ENCODE data around the gene SEMA3E.
"Not testable (repeated sequence)": the region's sequence is repeated elsewhere in the genome, so short reads cannot be mapped to it uniquely, and the experiment has no call there.

Gene SEMA3E

GRCh38 chr7:83486957-83487356 lies 162.0 kb downstream of the SEMA3E start:
- DNase-seq (ENCODE audit: low read depth) = no peak

DNA sequence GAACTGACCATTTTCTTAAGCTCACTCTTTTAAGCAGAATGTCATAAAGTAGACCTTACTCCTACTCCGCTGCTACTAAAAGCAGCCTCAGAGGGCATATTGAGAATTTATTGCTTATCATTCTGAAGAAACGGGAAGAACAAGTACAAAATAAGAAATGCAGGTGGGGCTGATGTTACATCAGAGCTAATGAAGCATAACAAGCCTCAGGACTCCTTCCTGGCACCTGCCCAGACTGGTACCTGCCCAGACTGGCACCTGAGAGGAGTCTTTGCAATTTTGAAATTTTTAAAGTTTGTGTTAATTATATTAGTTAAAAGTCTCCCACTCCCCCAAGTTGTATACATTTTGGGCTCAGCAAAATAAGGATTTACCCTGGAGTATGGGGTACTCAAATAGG lies 162.4 kb downstream of the SEMA3E start:
- DNase-seq (ENCODE audit: low read depth) = no peak

DNA sequence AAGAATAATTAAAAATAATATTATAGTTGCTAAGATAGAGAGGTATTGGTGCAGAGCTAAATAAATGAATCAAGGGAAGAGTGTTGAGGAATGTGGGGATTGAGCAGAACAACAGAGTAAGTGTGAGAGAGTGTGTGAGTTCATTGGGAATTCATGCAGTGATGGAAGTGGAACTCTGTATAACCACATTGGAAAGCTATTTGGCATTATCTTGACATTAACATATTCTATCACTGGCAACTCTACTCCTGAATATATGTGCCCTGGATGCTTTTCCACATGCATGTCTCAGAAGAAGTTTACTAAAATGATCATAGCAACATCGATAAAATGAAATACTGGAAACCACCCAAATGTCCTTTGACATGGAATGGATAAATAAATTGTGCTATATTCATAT lies 164.1 kb downstream of the SEMA3E start:
- DNase-seq (ENCODE audit: low read depth) = no peak

GRCh38 chr7:83484266-83484665 lies 164.7 kb downstream of the SEMA3E start:
- DNase-seq (ENCODE audit: low read depth) = no peak

DNA sequence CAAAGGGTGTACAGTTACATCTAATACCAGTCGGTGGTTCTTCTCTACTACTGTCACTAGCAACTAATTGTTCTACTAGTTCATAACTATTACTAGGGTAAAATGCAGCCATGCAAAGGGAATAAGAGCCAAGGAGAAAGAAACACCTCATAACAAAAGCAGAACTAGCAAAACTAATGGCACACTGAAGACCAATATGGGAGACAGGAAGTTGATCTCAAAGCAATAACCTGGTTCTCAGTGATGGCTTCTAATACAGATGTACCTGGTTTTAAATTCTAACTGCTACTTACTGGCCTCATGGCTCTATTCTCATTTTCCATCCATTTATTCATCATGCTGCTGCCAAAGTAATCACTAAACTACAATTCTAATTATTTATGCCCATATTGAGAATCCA lies 170.3 kb downstream of the SEMA3E start:
- DNase-seq (ENCODE audit: low read depth) = no peak

GRCh38 chr7:83476511-83477050 lies 172.4 kb downstream of the SEMA3E start:
- no peak for DNase-seq (ENCODE audit: low read depth)

- DNase-seq (ENCODE audit: low read depth) = no peak
Measured at GRCh38 chr7:83475420-83475819, 173.5 kb downstream of the SEMA3E start.

DNA sequence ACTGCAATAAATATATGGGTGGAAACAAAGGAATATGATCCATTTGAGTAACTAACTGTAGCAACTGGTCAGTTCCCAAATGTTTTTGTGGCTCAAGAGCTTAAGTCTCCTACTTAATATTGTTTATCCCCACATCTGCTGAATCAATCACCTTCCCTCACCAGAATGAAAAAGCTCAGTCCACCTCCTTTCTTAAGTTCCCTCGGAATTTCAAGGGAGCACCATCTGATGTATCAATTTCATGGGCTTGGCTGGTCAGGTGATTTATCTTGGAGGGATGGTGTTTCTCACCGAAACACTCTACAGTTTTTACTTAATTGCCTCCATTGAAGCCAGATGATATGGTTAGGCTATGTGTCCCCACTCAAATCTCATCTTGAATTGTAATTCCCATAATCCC lies 176.6 kb downstream of the SEMA3E start:
- no peak for DNase-seq (ENCODE audit: low read depth)

DNA sequence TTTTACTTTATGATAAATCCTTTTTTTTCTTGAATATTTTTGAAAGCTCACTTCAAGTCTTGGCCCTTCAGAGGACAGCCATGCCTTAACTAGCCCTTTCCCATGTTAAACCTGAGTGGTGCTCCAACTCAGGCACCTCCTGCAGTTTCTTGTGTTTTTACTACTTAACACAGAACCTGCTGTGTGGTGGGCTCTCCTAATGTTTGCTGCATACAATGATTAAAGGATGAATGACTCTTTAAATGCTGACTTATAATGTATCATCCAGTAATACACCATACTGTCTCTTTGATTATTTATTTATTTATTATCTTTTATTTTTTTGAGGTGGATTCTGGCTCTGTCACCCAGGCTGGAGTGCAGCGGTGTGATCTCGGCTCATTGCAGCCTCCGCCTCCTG lies 179.4 kb downstream of the SEMA3E start:
- no peak for DNase-seq (ENCODE audit: low read depth)

GRCh38 chr7:83469076-83469475 lies 179.9 kb downstream of the SEMA3E start:
- no peak for DNase-seq (ENCODE audit: low read depth)

DNA sequence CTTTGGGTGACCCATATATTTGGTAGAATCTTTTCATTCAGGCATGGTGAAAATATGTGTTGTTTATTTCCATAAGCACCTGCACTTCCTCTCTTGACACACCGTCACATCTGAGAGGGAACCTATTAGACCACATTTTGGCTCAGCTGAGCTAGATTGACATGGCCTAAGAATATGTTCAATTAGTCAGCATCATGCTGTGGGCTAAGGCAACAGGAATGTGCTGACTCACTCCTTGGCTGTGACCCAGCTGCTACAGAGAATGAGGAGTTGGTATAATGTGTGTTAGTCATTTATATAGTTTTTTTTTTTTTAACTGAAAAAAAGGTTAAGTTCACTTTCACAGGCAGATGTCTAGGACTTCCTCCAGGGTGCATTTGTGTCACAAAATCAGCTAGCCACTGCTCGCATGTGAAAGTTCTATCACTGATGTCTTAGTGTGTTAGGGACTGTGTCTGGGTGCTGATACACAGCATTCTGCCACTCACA lies 180.6 kb downstream of the SEMA3E start:
- no peak for DNase-seq (ENCODE audit: low read depth)

DNA sequence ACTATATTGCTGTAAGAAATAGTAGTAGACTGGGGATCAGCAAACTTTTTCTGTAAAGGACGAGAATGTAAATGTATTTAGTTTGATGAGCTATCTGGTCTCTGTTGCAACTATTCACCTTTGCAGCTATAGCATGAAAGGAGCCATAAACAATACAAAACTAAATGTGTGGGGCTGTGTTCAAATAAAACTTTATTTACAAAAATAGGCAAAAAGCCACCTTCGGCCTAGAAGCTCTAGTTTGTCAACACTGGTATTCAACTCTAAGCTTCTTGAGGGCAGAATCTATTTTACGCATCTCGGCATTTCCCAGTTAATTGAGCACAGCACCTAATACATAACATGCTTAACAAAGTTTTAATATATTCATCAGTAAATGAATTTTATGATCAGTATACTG lies 181.4 kb downstream of the SEMA3E start:
- no peak for DNase-seq (ENCODE audit: low read depth)

- no peak for DNase-seq (ENCODE audit: low read depth)
Measured at GRCh38 chr7:83466956-83467355, 182.0 kb downstream of the SEMA3E start.

GRCh38 chr7:83466187-83466923 lies 182.6 kb downstream of the SEMA3E start:
- DNase-seq (ENCODE audit: low read depth) = no peak

DNA sequence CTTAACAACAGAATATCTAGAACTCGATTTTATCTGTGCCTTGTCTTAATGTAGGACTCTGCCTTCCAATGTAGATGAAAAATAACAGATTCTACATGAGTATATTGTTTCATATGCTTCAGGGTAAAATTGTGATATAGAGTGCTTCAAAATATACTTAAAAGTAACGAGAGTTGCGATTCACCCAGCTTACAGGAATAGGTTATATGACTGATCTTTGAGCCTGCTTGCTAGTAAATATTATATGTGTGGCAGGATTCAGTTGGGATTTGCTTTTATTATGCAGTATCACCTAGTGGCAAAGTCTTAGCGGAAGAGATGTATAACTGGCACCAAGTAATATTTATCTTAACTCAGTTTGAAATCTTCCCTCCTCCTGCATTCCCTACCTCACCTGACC lies 183.3 kb downstream of the SEMA3E start:
- DNase-seq (ENCODE audit: low read depth) = no peak

GRCh38 chr7:83461820-83462219 lies 187.1 kb downstream of the SEMA3E start:
- not testable (repeated sequence) for DNase-seq (ENCODE audit: low read depth)

DNA sequence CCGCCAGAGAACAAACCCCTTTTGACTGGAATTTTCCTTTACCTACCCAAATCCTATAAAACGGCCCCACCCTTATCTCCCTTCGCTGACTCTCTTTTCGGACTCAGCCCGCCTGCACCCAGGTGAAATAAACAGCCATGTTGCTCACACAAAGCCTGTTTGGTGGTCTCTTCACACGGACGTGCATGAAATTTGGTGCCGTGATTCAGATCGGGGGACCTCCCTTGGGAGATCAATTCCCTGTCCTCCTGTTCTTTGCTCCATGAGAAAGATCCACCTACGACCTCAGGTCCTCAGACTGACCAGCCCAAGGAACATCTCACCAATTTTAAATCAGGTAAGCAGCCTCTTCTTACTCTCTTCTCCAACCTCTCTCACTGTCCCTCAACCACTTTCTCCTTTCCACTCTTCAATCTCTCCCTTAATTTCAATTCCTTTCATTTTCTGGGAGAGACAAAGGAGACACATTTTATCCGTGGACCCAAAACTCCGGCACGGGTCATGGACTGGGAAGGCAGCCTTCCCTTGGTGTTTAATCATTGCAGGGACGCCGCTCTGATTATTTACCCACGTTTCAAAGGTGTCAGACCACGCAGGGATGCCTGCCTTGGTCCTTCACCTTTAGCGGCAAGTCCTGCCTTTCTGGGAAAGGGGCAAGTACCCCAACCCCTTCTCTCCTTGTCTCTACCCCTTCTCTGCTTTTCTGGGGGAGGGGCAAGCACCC lies 188.8 kb downstream of the SEMA3E start:
- not testable (repeated sequence) for DNase-seq (ENCODE audit: low read depth)

- DNase-seq (ENCODE audit: low read depth) = not testable (repeated sequence)
Measured at GRCh38 chr7:83459101-83459929, 189.6 kb downstream of the SEMA3E start.

DNA sequence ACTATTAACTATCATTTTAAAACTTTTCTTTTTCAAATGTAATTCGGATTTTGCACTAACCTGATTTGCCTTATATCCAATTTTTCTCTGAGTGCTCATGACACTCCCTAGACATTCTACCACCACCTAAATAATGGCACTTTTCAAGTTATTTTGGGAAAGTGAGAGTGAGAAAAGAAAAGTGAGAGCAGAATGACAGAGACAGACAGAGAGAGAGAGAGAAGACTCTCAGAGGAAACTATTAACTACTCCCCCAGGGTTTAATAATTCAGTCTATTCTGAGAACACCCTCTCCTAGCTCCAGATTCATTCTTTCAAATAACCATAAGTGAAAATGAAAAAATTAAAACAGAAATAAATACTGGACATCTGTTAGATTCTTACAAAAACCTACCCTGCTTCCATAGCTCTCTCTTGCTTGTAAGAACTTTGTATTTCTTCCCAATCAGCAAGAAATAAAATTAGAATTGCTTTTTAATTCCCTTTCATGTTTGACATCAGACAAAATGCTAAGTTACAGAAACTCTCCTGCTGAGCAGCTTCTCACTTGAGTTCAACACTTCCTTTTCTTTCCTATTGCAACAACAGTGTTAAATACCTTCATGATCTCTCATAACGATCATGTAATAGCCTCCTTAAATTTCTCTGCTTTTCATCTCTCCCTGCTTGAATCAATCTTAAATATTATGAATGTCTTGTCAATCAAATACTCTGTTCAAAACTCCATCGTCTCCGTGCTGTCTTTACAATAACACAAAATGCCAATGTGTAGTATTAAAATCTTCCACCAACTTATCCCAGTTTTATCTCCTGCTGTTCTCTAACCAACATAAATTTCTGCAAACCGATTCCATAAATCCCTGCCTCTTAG lies 191.7 kb downstream of the SEMA3E start:
- DNase-seq (ENCODE audit: low read depth) = no peak

GRCh38 chr7:83456413-83456812 lies 192.5 kb downstream of the SEMA3E start:
- no peak for DNase-seq (ENCODE audit: low read depth)

DNA sequence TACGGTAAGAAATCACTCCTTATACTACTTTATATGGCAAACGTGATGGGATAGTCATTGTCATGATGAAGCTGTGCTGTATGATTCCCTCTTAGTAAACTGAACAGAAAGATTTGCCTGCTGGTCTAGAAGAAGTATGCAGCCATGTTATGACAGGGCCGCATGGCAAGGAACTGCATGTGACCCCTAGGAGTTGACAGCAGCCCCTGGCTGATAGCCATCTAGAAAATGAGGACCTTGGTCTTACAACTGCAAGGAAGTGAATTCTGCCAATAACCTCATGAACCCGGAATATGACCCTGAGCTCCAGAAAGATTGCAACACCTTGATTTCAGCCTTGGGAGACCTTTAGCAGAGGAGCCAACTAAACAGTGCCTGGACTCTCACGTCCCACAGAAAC lies 193.3 kb downstream of the SEMA3E start:
- DNase-seq (ENCODE audit: low read depth) = no peak
